ENCODE data around the gene ITPR1.

Gene ITPR1

GRCh38 chr3:4672725-4673275, 179.7 kb downstream of the ITPR1 start:
- TF ChIP-seq SIN3A (IDR thresholded peaks at IDR 0.05; ENCODE audit: borderline replicate concordance, insufficient read depth, low read length) (no peak), POLR2AphosphoS5 (IDR thresholded peaks at IDR 0.05; ENCODE audit: low read depth, low read length) (no peak)

DNA sequence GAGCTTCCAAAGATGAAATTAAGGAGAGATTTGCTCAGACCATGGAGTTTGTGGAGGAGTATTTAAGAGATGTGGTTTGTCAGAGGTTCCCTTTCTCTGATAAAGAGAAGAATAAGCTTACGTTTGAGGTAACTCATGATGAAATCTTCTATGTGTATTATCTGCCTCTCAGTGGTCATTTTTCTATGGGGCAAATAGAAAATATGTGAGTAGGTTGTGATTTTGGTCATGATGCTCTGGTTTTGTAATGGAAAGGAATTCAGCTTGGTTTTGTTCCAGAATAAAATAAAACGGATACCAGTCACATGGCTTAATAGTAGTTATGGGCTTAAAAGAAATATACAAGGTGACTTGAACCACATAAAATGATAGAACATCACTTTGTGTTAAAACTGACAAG, 181.1 kb downstream of the ITPR1 start:
- no peak for TF ChIP-seq TAF1 (IDR thresholded peaks at IDR 0.05; ENCODE audit: borderline replicate concordance, insufficient read depth, low read length)
- no peak for TF ChIP-seq REST (IDR thresholded peaks at IDR 0.05; ENCODE audit: insufficient read depth in 1 of 2, low read depth in 2 of 2, low read length in 2 of 2)
- no peak for TF ChIP-seq FOXP2 (optimal IDR thresholded peaks at IDR 0.05; ENCODE audit: borderline replicate concordance, extremely low read depth, extremely low read length, insufficient read depth)
- no peak for TF ChIP-seq POLR2AphosphoS5 (IDR thresholded peaks at IDR 0.05; ENCODE audit: low read depth, low read length)
- no peak for TF ChIP-seq SIN3A (IDR thresholded peaks at IDR 0.05; ENCODE audit: borderline replicate concordance, insufficient read depth, low read length)

DNA sequence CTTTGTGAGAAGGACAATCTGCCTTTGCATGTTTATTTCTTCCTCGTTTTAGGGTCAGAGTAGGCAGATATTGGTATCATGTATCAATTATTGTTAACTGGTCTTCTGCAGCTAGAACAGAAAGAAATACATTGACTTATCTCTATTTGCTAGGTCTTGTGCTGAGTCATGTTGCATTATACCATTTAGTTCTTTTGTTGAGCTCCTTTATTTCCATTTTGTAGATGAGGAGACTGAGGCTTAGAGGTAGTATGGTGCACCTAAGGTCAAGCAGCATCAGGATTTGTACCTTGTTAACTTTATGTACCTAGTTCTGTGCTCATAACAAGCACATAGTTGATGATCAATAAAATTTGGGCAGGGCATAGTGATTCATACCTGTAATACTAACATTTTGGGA, 182.6 kb downstream of the ITPR1 start:
- no peak for TF ChIP-seq REST (IDR thresholded peaks at IDR 0.05; ENCODE audit: insufficient read depth in 1 of 2, low read depth in 2 of 2, low read length in 2 of 2)
- TF ChIP-seq SIN3A (IDR thresholded peaks at IDR 0.05; ENCODE audit: borderline replicate concordance, insufficient read depth, low read length), result no peak
- no peak for TF ChIP-seq TAF1 (IDR thresholded peaks at IDR 0.05; ENCODE audit: borderline replicate concordance, insufficient read depth, low read length)
- no peak for TF ChIP-seq POLR2AphosphoS5 (IDR thresholded peaks at IDR 0.05; ENCODE audit: low read depth, low read length)
- TF ChIP-seq FOXP2 (optimal IDR thresholded peaks at IDR 0.05; ENCODE audit: borderline replicate concordance, extremely low read depth, extremely low read length, insufficient read depth), result no peak

DNA sequence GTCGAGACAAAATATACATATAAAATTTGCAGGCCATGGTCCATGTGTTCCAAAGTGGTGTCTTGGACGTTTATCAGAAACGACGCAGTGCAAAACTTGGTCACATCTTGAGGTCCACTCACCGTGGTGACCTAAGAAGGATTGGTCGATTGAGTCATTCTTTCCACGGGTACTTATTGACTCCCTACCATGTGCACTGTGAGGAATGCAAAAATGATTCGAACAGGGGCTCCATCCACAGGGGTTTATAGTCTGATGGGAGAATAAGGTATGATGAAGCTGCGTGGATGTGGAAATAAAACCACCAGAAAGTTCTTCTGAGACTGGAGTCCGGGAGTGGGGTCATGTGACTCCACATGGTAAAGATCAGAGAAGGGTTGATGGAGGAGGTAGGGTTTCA, 185.2 kb downstream of the ITPR1 start:
- TF ChIP-seq POLR2AphosphoS5 (IDR thresholded peaks at IDR 0.05; ENCODE audit: low read depth, low read length), result no peak
- no peak for TF ChIP-seq REST (IDR thresholded peaks at IDR 0.05; ENCODE audit: insufficient read depth in 1 of 2, low read depth in 2 of 2, low read length in 2 of 2)
- TF ChIP-seq TAF1 (IDR thresholded peaks at IDR 0.05; ENCODE audit: borderline replicate concordance, insufficient read depth, low read length), result no peak
- no peak for TF ChIP-seq SIN3A (IDR thresholded peaks at IDR 0.05; ENCODE audit: borderline replicate concordance, insufficient read depth, low read length)
- TF ChIP-seq FOXP2 (optimal IDR thresholded peaks at IDR 0.05; ENCODE audit: borderline replicate concordance, extremely low read depth, extremely low read length, insufficient read depth), result no peak

DNA sequence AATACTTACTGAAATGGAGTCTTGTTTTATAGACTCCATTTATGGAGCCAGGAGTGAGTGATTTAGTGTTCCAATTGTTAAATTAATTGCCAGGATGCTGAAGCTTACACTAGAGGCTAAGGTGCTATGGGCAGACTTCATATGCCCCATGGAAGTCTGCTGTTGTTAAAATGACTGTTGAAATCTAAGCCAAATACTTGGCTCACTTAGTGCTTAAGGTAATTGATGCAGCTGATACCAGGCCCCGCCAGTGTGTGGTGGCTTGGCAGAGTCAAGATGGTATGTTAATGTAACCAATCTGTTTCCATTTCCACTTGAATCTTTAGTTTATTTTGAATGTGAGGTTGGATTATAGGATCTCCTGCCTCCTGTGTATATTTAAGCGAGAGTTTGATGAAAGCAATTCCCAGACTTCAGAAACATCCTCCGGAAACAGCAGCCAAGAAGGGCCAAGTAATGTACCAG, 187.1 kb downstream of the ITPR1 start:
- TF ChIP-seq FOXP2 (optimal IDR thresholded peaks at IDR 0.05; ENCODE audit: borderline replicate concordance, extremely low read depth, extremely low read length, insufficient read depth), result no peak
- TF ChIP-seq TAF1 (IDR thresholded peaks at IDR 0.05; ENCODE audit: borderline replicate concordance, insufficient read depth, low read length), result no peak
- TF ChIP-seq SIN3A (IDR thresholded peaks at IDR 0.05; ENCODE audit: borderline replicate concordance, insufficient read depth, low read length), result no peak
- no peak for TF ChIP-seq POLR2AphosphoS5 (IDR thresholded peaks at IDR 0.05; ENCODE audit: low read depth, low read length)
- no peak for TF ChIP-seq REST (IDR thresholded peaks at IDR 0.05; ENCODE audit: insufficient read depth in 1 of 2, low read depth in 2 of 2, low read length in 2 of 2)

Data from PFSK-1 (cell line).